ENCODE measurements around the gene CCDC121.

CCDC121 gene

GRCh38 chr2:27581417-27582128 lies 47.2 kb downstream of the CCDC121 start:
- no peak for DNase-seq

Measured in CD4-positive, alpha-beta T cell treated with Interleukin-15 for 1 hour (primary cell).